HUES64 (cell line): ENCODE data around the gene IL15RA. TPM values are rescaled to one million over a fixed set of nuclear protein-coding genes. Genes with fewer than 3 reads are reported as not detected.
A peak's percentile ranks its signal among the peaks of the same experiment; 100 is the strongest.

ENCODE experiments used
- H3K27ac ChIP-seq: 2 replicates; pipeline ENCODE4 v1.7.0; 2013; ENCODE audit warnings: low read depth, low read length, inconsistent platforms
- H3K27me3 ChIP-seq: 2 replicates; pipeline ENCODE4 v1.6.1; 2013; ENCODE audit warnings: mild to moderate bottlenecking, low read length; ENCODE audit not compliant: insufficient read depth
- H3K36me3 ChIP-seq: 2 replicates; pipeline ENCODE4 v1.6.1; 2013; ENCODE audit warnings: mild to moderate bottlenecking, low read length; ENCODE audit not compliant: insufficient read depth
- H3K4me1 ChIP-seq: 2 replicates; pipeline ENCODE4 v1.6.1; 2013; ENCODE audit warnings: mild to moderate bottlenecking, low read length, moderate library complexity; ENCODE audit not compliant: insufficient read depth
- H3K4me3 ChIP-seq: 2 replicates; pipeline ENCODE4 v1.5.1; 2013; ENCODE audit warnings: mild to moderate bottlenecking, low read length, moderate library complexity
- H3K9ac ChIP-seq: 2 replicates; pipeline ENCODE4 v1.6.1; 2013; ENCODE audit warnings: mild to moderate bottlenecking, low read depth, low read length
- H3K9me3 ChIP-seq: 2 replicates; pipeline ENCODE4 v1.6.1; 2013; ENCODE audit warnings: low read depth, low read length; ENCODE audit not compliant: insufficient read depth
- whole genome bisulfite sequencing: fragments of 150-250, 120-280 bp; methylation state at CpG from one replicate; pipeline ENCODE4 v1.1.7; 2013; ENCODE audit warnings: missing lambda C conversion rate; 5-methylcytosine and 5-hydroxymethylcytosine counted together
- polyA plus RNA-seq, 2 experiments: library from polyadenylated mRNA; stranded (reverse); fragments of 50-300 nt; gene quantifications; one replicate each; pipeline ENCODE4 v1.2.3, GENCODE V29; 2013

Gene IL15RA, protein sequence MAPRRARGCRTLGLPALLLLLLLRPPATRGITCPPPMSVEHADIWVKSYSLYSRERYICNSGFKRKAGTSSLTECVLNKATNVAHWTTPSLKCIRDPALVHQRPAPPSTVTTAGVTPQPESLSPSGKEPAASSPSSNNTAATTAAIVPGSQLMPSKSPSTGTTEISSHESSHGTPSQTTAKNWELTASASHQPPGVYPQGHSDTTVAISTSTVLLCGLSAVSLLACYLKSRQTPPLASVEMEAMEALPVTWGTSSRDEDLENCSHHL
- polyA plus RNA-seq (2013, experiment 1 of 2), result 0.35 TPM
- polyA plus RNA-seq (2013, experiment 2 of 2), result 0.44 TPM

DNA sequence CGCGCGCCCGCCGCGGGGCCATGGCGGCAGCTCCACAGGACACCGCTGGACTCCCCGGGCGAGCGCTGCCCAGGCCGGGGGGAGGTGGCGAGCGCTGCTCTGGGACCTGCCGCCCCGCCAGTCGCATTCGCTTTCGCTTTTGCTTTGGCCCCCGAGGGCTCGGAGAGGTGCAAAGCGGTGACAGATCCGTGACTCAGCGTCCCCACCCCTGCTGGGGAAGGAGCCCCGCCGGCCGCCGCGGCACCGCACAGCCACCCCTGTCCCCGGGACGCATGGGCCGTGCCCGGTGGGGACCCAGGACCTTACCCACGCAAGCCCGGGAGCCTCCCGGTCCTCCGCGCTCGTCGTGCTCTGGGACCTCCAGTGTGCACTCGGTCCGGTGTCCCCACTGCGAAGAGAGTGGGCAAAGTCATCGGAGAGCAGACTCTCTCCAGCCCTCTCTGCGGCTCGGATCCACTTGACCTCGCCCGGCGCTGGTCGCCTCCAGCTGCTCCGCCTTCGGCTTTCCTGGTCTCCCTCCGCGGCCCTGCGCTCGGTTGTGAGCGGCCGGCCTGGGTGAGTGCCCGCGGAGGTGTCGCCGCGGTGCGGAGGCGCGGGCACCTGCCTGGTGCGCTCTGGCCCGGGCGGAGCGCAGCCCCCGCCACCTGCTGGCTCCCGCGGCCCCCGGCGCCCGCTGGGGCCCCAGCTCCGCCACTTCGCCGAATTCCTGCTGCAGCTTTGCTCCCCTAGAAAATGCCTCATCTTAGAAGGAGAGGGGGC, at the start of gene IL15RA:
IL15RA (minus strand) TSS at position 73 of the 759 bp plus-strand sequence; CDS start at position 22, 51 bp downstream.
- Histone ChIP-seq H3K4me1 (no peaks in the 10 kb centered on the region), H3K27me3 (peaks cover 69% of the 10 kb centered on the region), H3K4me3 (peak within 1 kb of the TSS; percentile 65), H3K9ac (peak within 1 kb of the TSS; percentile 33; the same call in 1 of the 2 replicates), H3K9me3 (no peaks in the 10 kb centered on the region), H3K27ac (no peak within 1 kb of the TSS), H3K36me3 (no peaks in the 10 kb centered on the region)
- under 1% methylated on average over 76 of the region's 80 CpGs for WGBS

DNA sequence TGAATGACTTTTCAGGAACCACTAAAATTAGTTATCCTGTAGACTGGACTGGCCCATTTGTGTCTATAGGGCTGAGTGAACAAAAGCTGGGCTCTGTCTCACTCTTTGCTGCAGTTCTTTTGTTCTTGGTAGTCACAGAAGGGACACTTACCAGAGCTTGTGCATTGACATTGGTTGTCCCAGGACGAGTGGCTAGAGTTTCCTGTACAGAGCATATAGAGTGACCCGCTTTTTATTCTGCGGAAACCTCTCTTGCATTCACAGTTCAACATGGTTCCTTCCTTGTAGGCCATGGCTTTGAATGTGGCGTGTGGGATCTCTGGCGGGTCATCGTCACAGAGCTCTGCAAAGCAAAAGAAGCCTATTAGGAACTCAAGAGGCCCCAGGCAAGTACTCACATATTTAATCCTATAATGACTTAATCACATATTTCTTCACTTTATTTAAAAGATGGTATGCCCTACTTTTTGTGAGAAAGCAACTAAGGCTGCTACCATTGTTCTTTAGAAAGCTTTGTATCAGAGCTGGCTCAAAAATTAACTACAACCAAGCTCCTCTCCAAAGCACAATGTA, 48.4 kb upstream of the IL15RA start:
- Histone ChIP-seq H3K27ac (no peak overlapping the region), H3K9me3 (peaks cover 9% of the 10 kb centered on the region; the same call in 1 of the 2 replicates), H3K4me3 (no peak overlapping the region), H3K36me3 (no peaks in the 10 kb centered on the region), H3K4me1 (no peaks in the 10 kb centered on the region), H3K27me3 (no peaks in the 10 kb centered on the region), H3K9ac (no peak overlapping the region)
- WGBS, result 95% methylated on average over 6 of the region's 6 CpGs

DNA sequence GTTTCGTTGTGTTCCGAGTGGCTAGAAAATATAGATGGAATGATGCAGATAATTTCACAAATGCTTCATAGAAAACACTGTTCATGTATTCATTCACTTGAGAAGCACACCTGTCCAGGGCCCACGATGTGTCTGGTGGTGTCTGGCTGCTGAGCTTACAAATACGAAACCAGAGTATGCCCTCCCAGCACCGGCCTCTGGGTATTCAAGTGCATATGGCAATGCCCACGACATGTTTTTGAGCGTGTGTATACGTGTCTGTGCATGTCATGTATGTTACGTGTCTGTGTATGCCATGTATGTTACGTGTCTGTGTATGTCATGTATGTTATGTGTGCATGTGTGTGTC, 47.0 kb upstream of the IL15RA start:
- Histone ChIP-seq H3K9me3 (no peaks in the 10 kb centered on the region), H3K27me3 (no peaks in the 10 kb centered on the region), H3K4me3 (no peak overlapping the region), H3K27ac (no peak overlapping the region), H3K36me3 (no peaks in the 10 kb centered on the region), H3K4me1 (no peaks in the 10 kb centered on the region), H3K9ac (no peak overlapping the region)
- WGBS, result 94% methylated on average over 8 of the region's 10 CpGs

DNA sequence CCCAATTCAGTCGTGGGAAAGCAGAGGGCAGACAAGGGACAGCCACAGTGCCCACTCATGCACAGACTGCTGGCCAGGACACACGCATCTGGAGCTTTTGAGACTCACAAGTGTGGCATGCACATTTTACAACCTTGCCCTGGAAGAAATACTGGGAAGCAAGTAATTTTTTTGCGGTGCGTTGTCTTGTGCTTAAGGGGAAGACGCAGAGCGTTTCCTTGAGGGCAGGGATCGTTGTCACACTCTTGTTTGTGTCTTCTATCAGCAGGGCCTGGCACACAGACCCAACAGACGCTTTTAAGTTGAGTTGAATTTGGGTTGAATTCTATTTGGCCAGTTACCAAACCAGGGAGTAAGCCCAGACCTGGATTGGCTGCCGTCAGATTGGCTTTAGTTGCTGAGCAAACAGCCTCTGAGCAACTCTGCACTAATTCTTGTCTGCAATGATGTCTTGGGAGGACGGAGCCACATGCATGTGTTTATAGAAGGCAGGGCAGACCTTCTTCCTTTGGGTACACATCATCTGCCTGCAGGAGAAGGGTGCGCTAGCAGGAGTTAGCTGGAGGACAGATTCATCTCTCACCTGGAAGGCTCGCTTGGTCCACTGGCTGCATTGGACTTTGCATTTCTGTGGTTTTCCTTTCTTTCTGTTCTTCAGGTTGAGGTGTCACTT, 46.5 kb upstream of the IL15RA start:
- 85% methylated on average over 12 of the region's 12 CpGs for WGBS
- Histone ChIP-seq H3K4me3 (no peak overlapping the region), H3K36me3 (no peaks in the 10 kb centered on the region), H3K9me3 (no peaks in the 10 kb centered on the region), H3K4me1 (no peaks in the 10 kb centered on the region), H3K27me3 (no peaks in the 10 kb centered on the region), H3K27ac (no peak overlapping the region), H3K9ac (no peak overlapping the region)

DNA sequence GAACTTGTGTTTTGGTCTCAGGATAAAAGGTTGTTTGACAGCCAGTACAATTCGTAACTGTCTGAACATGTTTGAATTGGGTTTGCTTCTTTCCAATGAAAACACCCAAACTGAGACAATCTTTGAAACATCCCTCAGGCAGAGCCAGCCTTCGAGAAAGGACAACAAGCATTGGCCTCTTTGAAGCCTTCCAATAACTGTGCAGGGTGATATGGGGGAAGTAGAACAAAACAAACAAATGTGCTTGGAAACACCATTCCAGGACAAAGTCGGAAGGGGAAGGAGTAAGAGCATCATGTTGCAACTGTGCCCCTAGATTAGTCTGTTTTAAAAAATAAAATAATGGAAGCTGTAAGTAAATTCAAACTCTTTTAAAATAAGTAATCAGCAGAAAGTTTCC, 45.3 kb upstream of the IL15RA start:
- no peaks in the 10 kb centered on the region for H3K36me3 ChIP-seq
- no peaks in the 10 kb centered on the region for H3K9me3 ChIP-seq
- no peaks in the 10 kb centered on the region for H3K27me3 ChIP-seq
- no peak overlapping the region for H3K9ac ChIP-seq
- 90% methylated on average over 3 of the region's 3 CpGs for WGBS
- no peak overlapping the region for H3K27ac ChIP-seq
- no peak overlapping the region for H3K4me3 ChIP-seq
- H3K4me1 ChIP-seq, result no peaks in the 10 kb centered on the region

DNA sequence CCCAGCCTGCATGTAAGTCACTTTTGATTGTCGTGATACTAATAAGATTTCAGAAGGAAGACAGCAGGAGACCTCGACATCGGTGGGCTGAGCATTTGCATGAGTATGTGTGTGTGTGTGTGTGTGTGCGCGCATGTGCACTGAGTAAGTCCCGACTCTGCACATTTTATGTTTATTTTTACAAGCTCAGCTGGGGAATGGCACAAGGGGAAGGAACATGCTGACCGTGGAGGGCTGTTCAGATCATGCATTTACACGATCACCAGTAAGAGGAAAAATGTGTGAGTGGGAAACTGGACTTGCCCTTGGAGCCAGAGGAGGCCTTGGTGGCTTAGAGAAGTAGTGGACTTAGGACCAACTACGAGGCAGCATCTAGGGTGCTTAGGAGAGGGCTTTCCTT, 43.5 kb upstream of the IL15RA start:
- Histone ChIP-seq H3K4me3 (no peak overlapping the region), H3K27me3 (no peaks in the 10 kb centered on the region), H3K36me3 (no peaks in the 10 kb centered on the region), H3K9me3 (no peaks in the 10 kb centered on the region), H3K9ac (no peak overlapping the region), H3K27ac (no peak overlapping the region), H3K4me1 (no peaks in the 10 kb centered on the region)
- WGBS, result 97% methylated on average over 9 of the region's 9 CpGs

DNA sequence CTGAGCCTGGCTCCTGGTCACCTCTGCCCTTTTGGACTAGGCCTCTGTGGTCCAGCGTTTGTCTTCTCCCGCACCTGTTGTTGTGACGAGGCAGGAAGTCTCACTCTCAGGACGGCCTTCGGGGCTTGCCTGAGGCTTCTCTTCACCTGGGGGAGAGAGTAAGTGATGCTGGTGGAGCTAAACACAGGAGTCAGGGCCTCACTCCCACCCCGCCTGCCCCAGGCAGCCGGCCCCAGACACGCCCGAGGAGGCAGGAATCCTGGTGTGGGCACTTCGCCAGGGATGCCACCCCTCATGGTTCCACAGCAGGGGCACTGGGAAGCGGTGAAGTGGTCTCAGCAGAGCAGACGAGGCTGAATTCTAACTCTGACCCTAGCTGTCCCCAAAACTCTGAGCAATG, 42.5 kb upstream of the IL15RA start:
- H3K9me3 ChIP-seq, result no peaks in the 10 kb centered on the region
- H3K4me1 ChIP-seq, result no peaks in the 10 kb centered on the region
- WGBS, result 88% methylated on average over 12 of the region's 12 CpGs
- H3K4me3 ChIP-seq, result no peak overlapping the region
- no peak overlapping the region for H3K27ac ChIP-seq
- no peak overlapping the region for H3K9ac ChIP-seq
- no peaks in the 10 kb centered on the region for H3K36me3 ChIP-seq
- H3K27me3 ChIP-seq, result no peaks in the 10 kb centered on the region

DNA sequence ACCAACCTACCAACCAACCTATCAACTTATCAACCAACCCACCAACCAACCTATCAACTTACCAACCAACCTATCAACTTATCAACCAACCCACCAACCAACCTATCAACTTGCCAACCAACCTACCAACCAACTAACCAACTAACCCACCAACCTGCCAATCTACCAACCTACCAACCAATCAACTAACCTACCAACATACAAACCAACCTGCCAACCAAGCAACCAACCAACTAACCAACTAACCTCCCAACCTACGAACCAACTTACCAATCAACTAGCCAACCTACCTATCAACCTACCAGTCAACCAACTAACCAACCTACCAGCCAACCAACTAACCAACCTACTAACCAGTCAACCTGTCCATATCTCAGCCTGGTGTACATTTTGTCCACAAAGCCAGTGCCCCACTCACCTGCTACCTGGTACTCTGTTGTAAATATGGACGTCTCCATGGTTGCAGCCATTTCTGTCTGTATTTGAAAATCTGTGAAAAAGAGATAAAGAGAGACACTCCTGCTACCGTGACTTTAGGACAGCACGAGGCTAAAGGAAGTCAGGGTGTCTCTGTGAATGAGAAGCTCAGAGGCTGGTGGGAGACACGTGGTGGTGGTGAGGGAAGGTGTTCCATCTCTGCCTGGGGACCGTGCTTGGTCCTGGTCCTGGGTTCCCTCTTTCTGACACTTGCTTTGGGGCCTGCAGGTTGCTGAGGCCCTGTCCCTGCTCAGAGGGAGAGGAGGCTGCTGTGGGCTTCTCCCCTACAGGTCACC, 41.9 kb upstream of the IL15RA start:
- no peak overlapping the region for H3K9ac ChIP-seq
- no peaks in the 10 kb centered on the region for H3K4me1 ChIP-seq
- no peak overlapping the region for H3K27ac ChIP-seq
- no peaks in the 10 kb centered on the region for H3K27me3 ChIP-seq
- H3K36me3 ChIP-seq, result no peaks in the 10 kb centered on the region
- no peaks in the 10 kb centered on the region for H3K9me3 ChIP-seq
- WGBS, result 85% methylated on average over 6 of the region's 6 CpGs
- H3K4me3 ChIP-seq, result no peak overlapping the region

DNA sequence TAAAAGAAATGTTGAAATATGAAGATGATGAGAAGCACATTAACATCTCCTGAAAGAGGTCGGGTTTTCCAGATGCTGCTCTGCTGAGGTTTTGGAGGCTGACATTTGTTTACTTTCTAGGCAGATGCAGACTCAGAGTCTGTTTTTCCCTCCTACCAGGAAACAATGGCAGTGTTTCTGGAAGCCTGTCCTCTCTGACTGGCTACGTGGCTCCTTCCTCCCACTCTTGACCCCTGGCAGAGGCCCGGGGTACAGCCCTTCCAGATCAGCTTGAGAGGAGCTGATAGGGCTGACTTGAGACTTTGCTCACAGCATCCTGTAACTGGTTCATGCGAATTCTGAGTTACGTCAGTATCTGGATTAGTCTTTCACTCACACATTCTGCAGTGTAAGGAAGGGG, 41.1 kb upstream of the IL15RA start:
- Histone ChIP-seq H3K27me3 (no peaks in the 10 kb centered on the region), H3K4me1 (no peaks in the 10 kb centered on the region), H3K9me3 (no peaks in the 10 kb centered on the region), H3K4me3 (no peak overlapping the region), H3K36me3 (no peaks in the 10 kb centered on the region), H3K9ac (no peak overlapping the region), H3K27ac (no peak overlapping the region)
- WGBS, result 92% methylated on average over 5 of the region's 5 CpGs

DNA sequence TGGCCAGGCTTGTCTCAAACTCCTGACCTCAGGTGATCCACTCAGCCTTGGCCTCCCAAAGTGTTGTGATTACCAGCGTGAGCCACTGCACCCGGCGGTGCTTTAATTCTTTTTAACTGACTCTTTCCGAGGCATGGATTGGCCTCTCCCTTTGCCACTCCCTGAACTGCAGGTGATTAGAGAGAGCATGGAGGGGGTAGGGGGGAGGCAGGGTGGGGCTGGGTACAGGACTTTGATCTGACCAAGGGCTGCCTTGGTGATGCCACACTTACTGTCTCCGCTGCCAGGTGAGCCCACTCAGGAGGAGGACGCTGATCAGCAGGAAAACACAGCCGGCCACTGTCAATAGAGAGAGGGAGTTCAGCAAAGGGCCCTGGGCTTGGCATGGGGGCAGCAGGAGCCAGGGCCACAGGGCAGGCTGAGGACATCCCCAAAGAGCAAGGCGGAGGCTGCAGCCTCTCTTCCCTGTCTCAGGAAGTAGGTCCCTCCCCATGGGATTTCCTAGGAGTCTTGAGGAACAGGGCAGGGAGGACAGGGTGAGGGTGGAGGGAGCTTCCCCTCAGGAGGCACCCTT, 40.5 kb upstream of the IL15RA start:
- no peak overlapping the region for H3K27ac ChIP-seq
- H3K9me3 ChIP-seq, result no peaks in the 10 kb centered on the region
- 90% methylated on average over 8 of the region's 8 CpGs for WGBS
- H3K9ac ChIP-seq, result no peak overlapping the region
- H3K27me3 ChIP-seq, result no peaks in the 10 kb centered on the region
- H3K4me1 ChIP-seq, result no peaks in the 10 kb centered on the region
- no peaks in the 10 kb centered on the region for H3K36me3 ChIP-seq
- H3K4me3 ChIP-seq, result no peak overlapping the region
